OCI-LY1 (cell line): ENCODE measurements around the gene SYNGR1.

Source experiments
- H2AFZ ChIP-seq: fragments of 200-600 bp; sonication (generic), shearing (Covaris generic); 2 replicates; pipeline ENCODE4 v1.6.0; 2014; ENCODE audit warnings: antibody characterized with exemption, mild to moderate bottlenecking, low read length
- H3F3A ChIP-seq: fragments of 200-600 bp; sonication (generic), shearing (Covaris generic); 2 replicates; pipeline ENCODE4 v1.6.0; 2014; ENCODE audit warnings: mild to moderate bottlenecking, antibody characterized with exemption, low read length, moderate library complexity; ENCODE audit not compliant: insufficient read depth
- H3K27ac ChIP-seq: fragments of 200-600 bp; sonication (generic); 2 replicates; pipeline ENCODE4 v1.5.1; 2014; ENCODE audit warnings: low read length, mixed run types, mild to moderate bottlenecking, low read depth; ENCODE audit not compliant: poor library complexity, severe bottlenecking
- H3K27me3 ChIP-seq: fragments of 200-600 bp; sonication (generic); 2 replicates; pipeline ENCODE4 v1.6.0; 2014; ENCODE audit warnings: antibody characterized with exemption, mild to moderate bottlenecking, low read length, moderate library complexity; ENCODE audit not compliant: insufficient read depth
- H3K36me3 ChIP-seq: fragments of 200-600 bp; sonication (generic); 2 replicates; pipeline ENCODE4 v1.6.1; 2014; ENCODE audit warnings: mild to moderate bottlenecking, antibody characterized with exemption, low read length, moderate library complexity, mixed read lengths; ENCODE audit not compliant: insufficient read depth
- H3K4me1 ChIP-seq: fragments of 200-600 bp; sonication (generic); 2 replicates; pipeline ENCODE4 v1.5.1; 2014; ENCODE audit warnings: mild to moderate bottlenecking, low read length, moderate library complexity; ENCODE audit not compliant: insufficient read depth, severe bottlenecking
- H3K4me2 ChIP-seq: fragments of 200-600 bp; sonication (generic), shearing (Covaris generic); 2 replicates; pipeline ENCODE4 v1.6.1; 2014; ENCODE audit warnings: low read length
- H3K4me3 ChIP-seq: fragments of 200-600 bp; sonication (generic); 2 replicates; pipeline ENCODE4 v1.5.1; 2014; ENCODE audit warnings: low read length, low read depth, mild to moderate bottlenecking, mixed read lengths; ENCODE audit not compliant: poor library complexity, severe bottlenecking
- H3K79me2 ChIP-seq: fragments of 200-600 bp; shearing (Covaris generic); 2 replicates; pipeline ENCODE4 v1.6.1; 2016; ENCODE audit warnings: mixed run types, low read length, mixed read lengths; ENCODE audit not compliant: insufficient read depth
- H3K9ac ChIP-seq: fragments of 200-600 bp; sonication (generic), shearing (Covaris generic); 2 replicates; pipeline ENCODE4 v1.6.1; 2014; ENCODE audit warnings: mild to moderate bottlenecking, low read length, mixed read lengths
- H3K9me2 ChIP-seq: fragments of 200-600 bp; sonication (generic), shearing (Covaris generic); 2 replicates; pipeline ENCODE4 v1.6.1; 2014; ENCODE audit warnings: low read depth, mild to moderate bottlenecking, low read length, mixed read lengths
- H3K9me3 ChIP-seq: fragments of 200-600 bp; shearing (Covaris generic); 2 replicates; pipeline ENCODE4 v1.6.1; 2014; ENCODE audit warnings: low read length, mixed read lengths
- H4K20me1 ChIP-seq: fragments of 200-600 bp; sonication (generic), shearing (Covaris generic); 2 replicates; pipeline ENCODE4 v1.6.0; 2016; ENCODE audit warnings: mild to moderate bottlenecking, low read length; ENCODE audit not compliant: insufficient read depth
- EZH2 ChIP-seq: fragments of 200-600 bp; sonication (generic), shearing (Covaris generic); IDR thresholded peaks from 2 replicates; pipeline ENCODE4 v1.8.0; 2017; ENCODE audit warnings: borderline replicate concordance, mixed run types, mild to moderate bottlenecking, antibody characterized with exemption, low read length, moderate library complexity, mixed read lengths
- TF ChIP-seq, protein P1 (sequence below): fragments of 200-600 bp; sonication (generic), shearing (Covaris generic); IDR thresholded peaks from 2 replicates; pipeline ENCODE4 v1.5.1; 2017; ENCODE audit warnings: mild to moderate bottlenecking, antibody characterized with exemption, low read length, moderate library complexity, mixed read lengths

The SYNGR1 gene

DNA sequence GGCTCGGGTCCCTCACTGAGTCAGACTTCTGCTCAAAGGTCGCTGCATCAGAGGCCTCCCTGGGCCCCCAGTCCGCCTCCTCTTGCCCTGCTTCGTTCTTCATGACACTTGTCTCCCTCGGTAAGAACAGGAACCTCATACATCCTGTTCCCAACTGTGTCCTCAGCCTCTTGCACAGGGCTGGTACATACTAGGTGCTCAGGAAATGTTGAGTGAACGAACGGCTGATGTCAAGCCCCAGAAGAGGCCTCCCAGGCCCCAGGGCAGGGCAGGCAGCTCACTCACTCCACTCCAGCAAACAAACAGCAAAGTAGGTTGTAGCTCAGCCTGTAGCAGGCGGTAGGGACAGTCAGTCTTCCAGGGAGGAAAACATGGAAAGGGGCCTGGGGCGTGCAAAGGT is 17.2 kb downstream of the SYNGR1 start:
- no peak overlapping the region for H3K9ac ChIP-seq
- H3K4me3 ChIP-seq, result no peak overlapping the region
- no peaks in the 10 kb centered on the region for H3F3A ChIP-seq
- no peaks in the 10 kb centered on the region for H4K20me1 ChIP-seq
- H3K27ac ChIP-seq, result no peak overlapping the region
- no peaks in the 10 kb centered on the region for H3K36me3 ChIP-seq
- no peak overlapping the region for H2AFZ ChIP-seq
- H3K4me2 ChIP-seq, result no peak overlapping the region
- H3K4me1 ChIP-seq, result no peaks in the 10 kb centered on the region
- no peaks in the 10 kb centered on the region for H3K79me2 ChIP-seq
- no peak for TF ChIP-seq EZH2
- TF ChIP-seq, protein P1, sequence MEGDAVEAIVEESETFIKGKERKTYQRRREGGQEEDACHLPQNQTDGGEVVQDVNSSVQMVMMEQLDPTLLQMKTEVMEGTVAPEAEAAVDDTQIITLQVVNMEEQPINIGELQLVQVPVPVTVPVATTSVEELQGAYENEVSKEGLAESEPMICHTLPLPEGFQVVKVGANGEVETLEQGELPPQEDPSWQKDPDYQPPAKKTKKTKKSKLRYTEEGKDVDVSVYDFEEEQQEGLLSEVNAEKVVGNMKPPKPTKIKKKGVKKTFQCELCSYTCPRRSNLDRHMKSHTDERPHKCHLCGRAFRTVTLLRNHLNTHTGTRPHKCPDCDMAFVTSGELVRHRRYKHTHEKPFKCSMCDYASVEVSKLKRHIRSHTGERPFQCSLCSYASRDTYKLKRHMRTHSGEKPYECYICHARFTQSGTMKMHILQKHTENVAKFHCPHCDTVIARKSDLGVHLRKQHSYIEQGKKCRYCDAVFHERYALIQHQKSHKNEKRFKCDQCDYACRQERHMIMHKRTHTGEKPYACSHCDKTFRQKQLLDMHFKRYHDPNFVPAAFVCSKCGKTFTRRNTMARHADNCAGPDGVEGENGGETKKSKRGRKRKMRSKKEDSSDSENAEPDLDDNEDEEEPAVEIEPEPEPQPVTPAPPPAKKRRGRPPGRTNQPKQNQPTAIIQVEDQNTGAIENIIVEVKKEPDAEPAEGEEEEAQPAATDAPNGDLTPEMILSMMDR, result no peak
- peaks cover 7% of the 10 kb centered on the region for H3K27me3 ChIP-seq
- no peaks in the 10 kb centered on the region for H3K9me3 ChIP-seq
- H3K9me2 ChIP-seq, result no peaks in the 10 kb centered on the region

DNA sequence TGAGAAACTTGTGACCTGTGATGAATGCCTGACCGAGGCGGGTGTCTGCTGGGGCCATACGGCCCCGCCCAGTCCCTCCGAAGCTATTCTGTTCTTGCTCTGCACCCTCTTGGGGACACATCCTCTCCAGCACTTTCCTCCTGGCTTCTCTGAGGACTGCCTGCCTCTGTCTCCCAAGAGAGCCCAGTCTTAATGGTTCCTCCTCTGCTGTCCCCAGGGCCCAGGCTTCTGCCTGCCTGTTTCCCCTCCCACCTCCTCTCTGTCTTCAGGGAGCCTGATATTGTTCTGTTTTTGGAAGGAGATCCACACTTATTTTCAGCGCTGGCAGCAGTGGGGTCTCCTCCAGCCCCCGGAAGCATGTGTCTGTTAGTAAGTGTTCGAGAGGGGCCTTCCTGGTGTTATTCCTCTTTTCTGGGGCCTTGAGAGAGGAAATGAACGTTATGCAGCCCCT is 18.7 kb downstream of the SYNGR1 start:
- H3K27ac ChIP-seq, result no peak overlapping the region
- H3K79me2 ChIP-seq, result no peaks in the 10 kb centered on the region
- H3K4me3 ChIP-seq, result no peak overlapping the region
- H3K27me3 ChIP-seq, result no peaks in the 10 kb centered on the region; the same call in 1 of the 2 replicates
- H3K9ac ChIP-seq, result no peak overlapping the region
- TF ChIP-seq EZH2, result no peak
- TF ChIP-seq, protein P1, result no peak
- H2AFZ ChIP-seq, result no peak overlapping the region
- no peaks in the 10 kb centered on the region for H3K4me1 ChIP-seq
- H3F3A ChIP-seq, result no peaks in the 10 kb centered on the region
- H3K9me3 ChIP-seq, result no peaks in the 10 kb centered on the region
- no peaks in the 10 kb centered on the region for H3K36me3 ChIP-seq
- H3K4me2 ChIP-seq, result no peak overlapping the region
- no peaks in the 10 kb centered on the region for H4K20me1 ChIP-seq
- no peaks in the 10 kb centered on the region for H3K9me2 ChIP-seq

DNA sequence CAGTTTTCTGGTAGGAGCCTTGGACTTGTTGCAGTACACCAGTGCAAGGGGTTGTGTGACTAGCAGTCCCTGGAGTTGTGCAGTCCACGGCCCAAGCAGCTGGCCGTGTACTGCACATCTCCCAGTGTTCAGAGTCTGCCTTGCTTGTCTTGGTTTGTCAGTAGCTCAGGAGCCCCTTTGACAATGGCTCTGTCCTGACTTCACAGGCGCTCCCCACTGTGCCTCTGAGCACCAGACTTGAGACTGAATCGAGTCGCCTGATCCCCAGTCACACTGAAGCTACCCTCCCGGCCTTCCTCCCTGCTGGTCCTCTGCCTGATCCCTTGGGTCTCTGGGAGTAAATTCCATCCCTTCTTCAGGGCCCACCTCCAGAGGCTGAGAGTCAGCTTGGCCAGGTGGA is 19.4 kb downstream of the SYNGR1 start:
- Histone ChIP-seq H3K79me2 (no peaks in the 10 kb centered on the region), H3K4me2 (no peak overlapping the region), H3K9ac (no peak overlapping the region), H3K27me3 (no peaks in the 10 kb centered on the region; the same call in 1 of the 2 replicates), H4K20me1 (no peaks in the 10 kb centered on the region), H3K27ac (no peak overlapping the region), H3K4me3 (no peak overlapping the region), H3F3A (no peaks in the 10 kb centered on the region), H3K9me2 (no peaks in the 10 kb centered on the region), H2AFZ (no peak overlapping the region), H3K4me1 (no peaks in the 10 kb centered on the region), H3K9me3 (no peaks in the 10 kb centered on the region), H3K36me3 (no peaks in the 10 kb centered on the region)
- TF ChIP-seq, protein P1, result no peak
- no peak for TF ChIP-seq EZH2
